ENCODE measurements around the gene BCAM.

Gene BCAM

DNA sequence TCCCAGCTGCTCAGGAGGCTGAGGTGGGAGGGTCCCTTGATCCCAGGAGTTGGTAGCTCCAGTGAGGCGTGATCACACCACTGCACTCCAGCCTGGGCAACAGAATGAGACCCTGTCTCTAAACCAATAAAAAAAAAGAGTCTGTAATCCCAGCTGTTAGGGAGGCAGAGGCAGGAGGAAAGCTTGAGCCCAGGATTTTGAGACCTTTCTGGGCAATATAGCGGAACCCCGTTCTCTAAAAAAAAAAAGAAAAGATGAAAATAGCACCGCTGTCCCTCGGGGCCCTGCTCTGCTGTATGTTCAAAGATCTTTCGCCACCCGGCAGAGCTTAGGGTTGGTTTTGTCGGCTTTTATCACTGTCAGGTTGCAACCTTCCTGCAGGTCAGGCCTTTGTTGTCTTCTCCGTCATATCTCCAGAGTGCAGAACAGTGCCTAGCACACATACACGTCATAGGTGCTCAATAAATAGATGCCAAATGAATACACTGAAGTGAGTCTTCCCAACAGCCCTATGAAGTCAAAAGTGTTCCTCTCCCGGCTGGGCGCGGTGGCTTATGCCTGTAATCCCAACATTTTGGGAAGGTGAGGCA lies 13.4 kb upstream of the BCAM start:
- Histone ChIP-seq H3K9me3 (replicated peaks; ENCODE audit: low read length) (no peaks in the 10 kb centered on the region), H3K27me3 (ENCODE audit: control insufficient read depth, insufficient read depth, low read length) (no peaks in the 10 kb centered on the region), H3K4me2 (ENCODE audit: low read length) (no peak overlapping the region), H3K4me3 (ENCODE audit: low read length) (no peak overlapping the region), H3K4me1 (ENCODE audit: control insufficient read depth, insufficient read depth, low read length) (no peaks in the 10 kb centered on the region), H3K36me3 (ENCODE audit: insufficient read depth, low read length) (no peaks in the 10 kb centered on the region), H3K9ac (ENCODE audit: low read depth, low read length) (no peak overlapping the region)

DNA sequence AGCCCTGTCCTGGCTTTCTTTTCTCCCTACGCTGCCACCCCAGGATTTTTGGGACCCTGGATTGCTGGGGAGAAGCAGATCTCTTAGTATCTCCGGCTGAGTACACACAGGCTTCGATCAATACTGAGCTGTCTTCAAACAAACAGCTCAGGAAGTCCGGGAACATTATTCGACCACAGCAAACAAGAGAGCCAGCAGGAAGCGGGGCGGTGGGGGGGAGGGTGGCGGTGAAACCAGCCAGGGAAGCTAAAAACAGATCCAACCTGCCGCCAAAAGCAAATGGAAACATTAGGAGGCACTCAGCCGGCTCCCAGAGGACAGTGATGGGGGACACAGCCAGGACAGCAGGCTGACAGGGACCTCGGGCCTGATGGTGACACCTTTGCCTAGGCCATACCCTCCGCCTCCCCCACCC lies 12.2 kb upstream of the BCAM start:
- no peaks in the 10 kb centered on the region for H3K27me3 ChIP-seq (ENCODE audit: control insufficient read depth, insufficient read depth, low read length)
- H3K4me1 ChIP-seq (ENCODE audit: control insufficient read depth, insufficient read depth, low read length), result no peaks in the 10 kb centered on the region
- H3K4me3 ChIP-seq (ENCODE audit: low read length), result no peak overlapping the region
- no peaks in the 10 kb centered on the region for H3K36me3 ChIP-seq (ENCODE audit: insufficient read depth, low read length)
- no peak overlapping the region for H3K4me2 ChIP-seq (ENCODE audit: low read length)
- H3K9ac ChIP-seq (ENCODE audit: low read depth, low read length), result no peak overlapping the region
- no peaks in the 10 kb centered on the region for H3K9me3 ChIP-seq (replicated peaks; ENCODE audit: low read length)

DNA sequence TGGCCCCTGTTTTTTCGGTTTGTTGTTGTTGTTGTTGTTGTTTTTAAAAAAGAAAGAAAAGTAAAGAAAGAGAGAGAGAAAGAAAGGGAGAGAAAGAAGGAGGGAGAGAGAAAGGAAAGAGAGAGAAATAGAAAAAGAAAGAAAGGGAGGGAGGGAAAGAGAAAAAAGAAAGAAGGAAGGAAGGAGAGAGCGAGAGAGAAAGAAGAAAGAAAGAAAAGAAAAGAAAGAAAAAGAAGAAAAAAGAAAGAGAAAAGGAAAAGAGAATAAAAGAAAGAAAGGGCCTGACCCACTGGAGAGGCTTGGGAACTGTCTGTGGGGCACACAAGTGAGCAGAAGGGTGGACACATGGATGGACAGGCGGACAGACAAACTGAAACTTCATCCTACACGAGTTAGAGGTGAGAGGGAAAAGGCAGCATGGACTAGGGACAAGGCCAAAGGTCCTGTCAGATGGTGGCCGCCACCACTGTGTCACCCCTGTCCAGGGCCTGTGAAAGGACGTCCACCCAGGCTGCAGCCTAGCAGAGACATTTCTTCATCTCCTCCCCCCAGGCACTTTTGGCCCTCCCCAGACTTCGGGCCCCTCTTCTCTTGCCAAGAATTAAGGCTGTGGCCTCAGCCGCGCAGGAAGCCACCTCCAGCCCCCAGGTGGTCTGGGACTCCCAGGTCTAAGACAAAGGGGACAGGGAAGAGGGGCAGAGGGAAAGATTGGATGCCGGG lies 9.1 kb upstream of the BCAM start:
- H3K9ac ChIP-seq (ENCODE audit: low read depth, low read length), result no peak overlapping the region
- no peak overlapping the region for H3K4me2 ChIP-seq (ENCODE audit: low read length)
- H3K36me3 ChIP-seq (ENCODE audit: insufficient read depth, low read length), result no peaks in the 10 kb centered on the region
- no peaks in the 10 kb centered on the region for H3K9me3 ChIP-seq (replicated peaks; ENCODE audit: low read length)
- no peaks in the 10 kb centered on the region for H3K4me1 ChIP-seq (ENCODE audit: control insufficient read depth, insufficient read depth, low read length)
- no peak overlapping the region for H3K4me3 ChIP-seq (ENCODE audit: low read length)
- no peaks in the 10 kb centered on the region for H3K27me3 ChIP-seq (ENCODE audit: control insufficient read depth, insufficient read depth, low read length)

DNA sequence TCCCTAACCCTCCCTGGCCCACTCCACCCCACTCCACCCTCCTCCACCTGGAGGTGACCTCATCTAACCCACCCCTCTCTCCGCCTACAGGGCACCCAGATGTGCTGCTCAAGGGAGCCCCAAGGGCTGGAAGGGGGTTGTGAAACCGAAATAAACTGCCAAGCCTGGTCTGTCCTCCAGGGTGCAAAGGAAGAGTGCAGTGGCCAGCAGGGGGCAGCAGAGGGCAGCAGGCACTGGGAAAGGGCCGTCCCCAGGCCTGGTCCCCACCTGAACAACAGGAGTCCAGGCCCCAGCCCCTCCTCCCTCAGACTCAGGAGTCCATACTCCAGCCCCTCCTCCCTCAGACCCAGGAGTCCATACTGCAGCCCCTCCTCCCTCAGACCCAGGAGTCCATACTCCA lies 8.4 kb upstream of the BCAM start:
- H3K27me3 ChIP-seq (ENCODE audit: control insufficient read depth, insufficient read depth, low read length), result no peaks in the 10 kb centered on the region
- H3K9me3 ChIP-seq (replicated peaks; ENCODE audit: low read length), result no peaks in the 10 kb centered on the region
- no peak overlapping the region for H3K9ac ChIP-seq (ENCODE audit: low read depth, low read length)
- no peaks in the 10 kb centered on the region for H3K36me3 ChIP-seq (ENCODE audit: insufficient read depth, low read length)
- H3K4me2 ChIP-seq (ENCODE audit: low read length), result no peak overlapping the region
- H3K4me3 ChIP-seq (ENCODE audit: low read length), result no peak overlapping the region
- no peaks in the 10 kb centered on the region for H3K4me1 ChIP-seq (ENCODE audit: control insufficient read depth, insufficient read depth, low read length)

DNA sequence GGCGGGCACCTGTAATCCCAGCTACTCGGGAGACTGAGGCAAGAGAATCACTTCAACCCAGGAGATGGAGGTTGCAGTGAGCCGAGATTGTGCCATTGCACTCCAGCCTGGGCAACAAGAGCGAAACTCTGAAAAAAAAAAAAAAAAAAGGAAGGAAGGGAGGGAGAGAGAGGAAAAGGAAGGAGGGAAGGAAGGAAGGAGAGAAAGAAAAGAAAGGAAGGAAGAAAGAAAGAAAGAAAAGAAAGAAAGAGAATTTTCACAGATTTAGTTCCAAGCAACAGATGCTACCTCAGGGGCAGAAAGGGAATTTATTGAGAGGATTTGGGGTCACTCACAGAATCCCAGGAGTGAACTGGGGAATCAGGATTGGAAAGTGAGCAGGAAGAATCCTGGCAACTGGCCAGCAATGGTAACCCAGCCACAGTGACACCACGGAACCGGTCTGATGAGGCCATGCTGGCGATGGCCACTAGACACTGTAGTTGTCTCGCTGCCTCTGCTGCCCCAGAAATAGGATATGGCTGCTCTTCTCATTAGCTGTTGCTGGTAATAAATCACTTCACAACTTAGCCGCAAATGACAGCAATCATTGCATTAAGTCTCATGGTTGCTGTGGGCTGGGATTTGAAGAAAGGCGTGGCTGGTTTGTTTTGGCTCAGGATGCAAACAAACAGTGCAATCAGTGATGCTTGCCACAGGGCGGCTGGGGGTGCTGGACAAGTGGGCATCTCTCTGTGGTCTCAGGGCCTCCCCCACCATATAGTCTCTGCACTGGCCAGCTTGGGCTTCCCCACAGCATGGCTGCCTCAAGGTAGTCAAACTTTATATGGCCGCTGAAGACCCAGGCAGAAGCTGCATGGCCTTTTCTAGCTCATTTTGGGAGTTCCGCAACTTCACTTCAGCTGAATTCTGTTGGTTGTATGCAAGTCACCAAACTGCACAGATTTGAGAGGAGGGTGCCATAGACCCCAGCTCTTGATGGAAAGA lies 5.2 kb upstream of the BCAM start:
- no peaks in the 10 kb centered on the region for H3K36me3 ChIP-seq (ENCODE audit: insufficient read depth, low read length)
- no peak overlapping the region for H3K4me3 ChIP-seq (ENCODE audit: low read length)

DNA sequence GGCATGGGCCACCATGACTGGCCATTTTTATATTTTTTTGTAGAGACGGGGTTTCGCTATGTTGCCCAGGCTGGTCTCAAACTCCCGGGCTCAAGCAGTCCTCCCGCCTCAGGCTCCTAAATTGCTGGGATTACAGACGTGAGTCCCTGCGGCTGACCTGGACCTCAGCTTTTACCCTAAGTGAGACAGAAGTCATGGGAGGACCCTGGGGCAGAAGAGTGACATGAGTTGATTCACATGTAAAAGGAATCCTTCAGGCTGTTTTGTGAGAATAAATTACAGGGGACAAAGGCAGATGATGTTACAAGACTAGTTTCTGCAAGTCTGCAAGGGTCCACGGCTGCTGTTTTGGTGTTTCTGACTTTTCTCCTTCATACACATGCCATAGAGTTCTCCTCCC lies 2.6 kb upstream of the BCAM start:
- Histone ChIP-seq H3K9ac (ENCODE audit: low read depth, low read length) (no peak overlapping the region), H3K4me3 (ENCODE audit: low read length) (no peak overlapping the region), H3K9me3 (replicated peaks; ENCODE audit: low read length) (no peaks in the 10 kb centered on the region), H3K27me3 (ENCODE audit: control insufficient read depth, insufficient read depth, low read length) (no peaks in the 10 kb centered on the region), H3K4me1 (ENCODE audit: control insufficient read depth, insufficient read depth, low read length) (peaks cover 18% of the 10 kb centered on the region), H3K4me2 (ENCODE audit: low read length) (no peak overlapping the region), H3K36me3 (ENCODE audit: insufficient read depth, low read length) (no peaks in the 10 kb centered on the region)

More for the DNA sequence above, 5.2 kb upstream of the BCAM start:
- H3K27me3 ChIP-seq (ENCODE audit: control insufficient read depth, insufficient read depth, low read length), result no peaks in the 10 kb centered on the region
- no peak overlapping the region for H3K9ac ChIP-seq (ENCODE audit: low read depth, low read length)
- no peaks in the 10 kb centered on the region for H3K9me3 ChIP-seq (replicated peaks; ENCODE audit: low read length)
- no peak overlapping the region for H3K4me2 ChIP-seq (ENCODE audit: low read length)
- peaks cover 11% of the 10 kb centered on the region for H3K4me1 ChIP-seq (ENCODE audit: control insufficient read depth, insufficient read depth, low read length)

DNA sequence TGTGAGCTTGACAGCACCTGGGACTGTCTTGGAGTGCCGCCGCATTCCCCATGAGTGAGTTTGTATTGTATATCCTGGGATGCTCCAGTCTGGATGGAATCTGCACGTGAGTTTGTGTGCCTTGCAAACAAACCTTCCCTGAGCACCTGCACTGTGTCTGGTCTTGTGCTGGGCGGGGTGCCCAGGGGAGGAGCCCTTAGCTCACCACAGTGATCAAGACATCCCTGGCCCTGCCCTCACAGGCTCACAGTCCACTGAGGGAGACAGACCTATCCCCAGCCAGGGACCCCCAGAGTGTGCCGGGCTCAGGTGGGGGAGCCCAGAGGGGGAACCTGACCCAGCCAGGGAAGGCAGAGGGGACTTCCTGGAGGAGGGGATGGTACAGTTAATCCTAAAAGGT lies 1.7 kb upstream of the BCAM start:
- Histone ChIP-seq H3K9me3 (replicated peaks; ENCODE audit: low read length) (no peaks in the 10 kb centered on the region), H3K4me2 (ENCODE audit: low read length) (no peak overlapping the region), H3K4me3 (ENCODE audit: low read length) (no peak overlapping the region), H3K9ac (ENCODE audit: low read depth, low read length) (no peak overlapping the region), H3K27me3 (ENCODE audit: control insufficient read depth, insufficient read depth, low read length) (no peaks in the 10 kb centered on the region), H3K4me1 (ENCODE audit: control insufficient read depth, insufficient read depth, low read length) (peaks cover 18% of the 10 kb centered on the region), H3K36me3 (ENCODE audit: insufficient read depth, low read length) (no peaks in the 10 kb centered on the region)

DNA sequence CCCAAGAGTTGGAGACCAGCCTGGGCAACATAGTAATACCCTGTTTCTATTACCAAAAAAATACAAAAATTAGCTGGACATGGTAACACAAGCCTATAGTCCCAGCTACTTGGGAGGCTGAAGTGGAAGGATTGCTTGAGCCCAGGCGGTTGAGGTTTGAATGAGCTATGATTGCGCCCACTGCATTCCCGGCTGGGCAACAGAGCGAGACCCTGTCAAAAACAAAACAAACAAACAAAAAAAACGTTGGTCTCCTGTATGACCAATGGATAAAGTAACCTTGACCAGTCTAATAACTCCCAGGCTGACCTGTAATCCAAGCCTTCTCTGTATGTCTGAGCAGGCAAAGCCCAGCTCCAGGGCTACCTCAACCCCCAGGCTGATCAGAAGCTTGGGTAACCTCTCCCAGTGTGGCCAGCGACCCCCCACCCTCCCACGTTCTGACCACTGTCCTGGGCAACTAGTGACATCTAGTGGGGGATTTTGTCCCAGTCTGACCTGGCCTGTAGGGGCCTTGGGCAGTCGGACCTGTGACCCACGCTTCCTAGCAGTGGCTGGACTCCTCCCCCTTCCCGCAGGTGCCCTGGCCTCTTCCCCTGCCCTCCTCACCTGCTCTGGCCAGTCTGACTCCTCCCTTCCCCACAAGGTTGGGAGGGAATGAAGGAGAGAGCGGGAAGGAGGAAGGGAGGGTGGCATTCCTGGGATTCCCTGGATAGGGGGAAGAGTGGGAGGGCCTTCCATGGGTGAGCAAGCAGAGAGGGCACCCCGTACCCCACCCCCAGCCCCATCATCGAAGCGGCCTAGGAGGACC lies 1.0 kb upstream of the BCAM start:
- Histone ChIP-seq H3K4me3 (ENCODE audit: low read length) (no peak overlapping the region), H3K4me2 (ENCODE audit: low read length) (peak overlapping the region; percentile 98), H3K36me3 (ENCODE audit: insufficient read depth, low read length) (no peaks in the 10 kb centered on the region), H3K9ac (ENCODE audit: low read depth, low read length) (no peak overlapping the region), H3K27me3 (ENCODE audit: control insufficient read depth, insufficient read depth, low read length) (no peaks in the 10 kb centered on the region), H3K9me3 (replicated peaks; ENCODE audit: low read length) (no peaks in the 10 kb centered on the region), H3K4me1 (ENCODE audit: control insufficient read depth, insufficient read depth, low read length) (peaks cover 18% of the 10 kb centered on the region)

DNA sequence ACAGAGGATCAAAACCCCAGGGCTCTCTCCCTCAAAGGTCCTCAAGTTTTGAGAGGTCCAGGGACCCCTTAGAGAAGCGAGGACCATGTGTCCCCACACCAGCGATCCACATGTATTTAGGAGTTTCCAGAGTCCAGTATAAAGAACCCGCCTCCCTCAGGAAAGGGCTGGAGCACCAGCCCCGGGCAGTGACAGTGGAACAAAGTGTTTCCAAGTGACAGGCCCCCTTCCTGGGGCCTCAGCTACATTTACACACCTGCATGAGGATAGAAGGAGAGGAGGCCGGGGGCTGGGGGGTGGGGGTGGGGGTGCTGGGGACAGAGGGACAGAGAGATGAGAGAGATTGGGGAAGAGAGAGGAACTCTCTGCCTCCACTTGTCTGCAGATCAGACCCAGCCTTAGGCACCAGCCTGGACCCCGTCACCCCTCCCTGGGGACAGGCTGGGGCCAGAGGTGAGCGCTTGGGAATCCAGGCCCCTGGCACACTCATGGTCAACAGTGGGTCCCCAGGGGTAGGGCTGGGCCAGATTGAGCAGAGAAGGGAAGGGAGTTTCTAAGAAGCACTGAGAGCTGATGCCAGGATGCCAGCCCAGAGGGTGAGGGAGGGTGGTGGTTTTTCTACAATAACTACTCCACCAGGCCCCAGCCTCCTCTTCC lies 802 bp downstream of the BCAM start:
- no peaks in the 10 kb centered on the region for H3K9me3 ChIP-seq (replicated peaks; ENCODE audit: low read length)
- H3K9ac ChIP-seq (ENCODE audit: low read depth, low read length), result peak overlapping the region; percentile 80

DNA sequence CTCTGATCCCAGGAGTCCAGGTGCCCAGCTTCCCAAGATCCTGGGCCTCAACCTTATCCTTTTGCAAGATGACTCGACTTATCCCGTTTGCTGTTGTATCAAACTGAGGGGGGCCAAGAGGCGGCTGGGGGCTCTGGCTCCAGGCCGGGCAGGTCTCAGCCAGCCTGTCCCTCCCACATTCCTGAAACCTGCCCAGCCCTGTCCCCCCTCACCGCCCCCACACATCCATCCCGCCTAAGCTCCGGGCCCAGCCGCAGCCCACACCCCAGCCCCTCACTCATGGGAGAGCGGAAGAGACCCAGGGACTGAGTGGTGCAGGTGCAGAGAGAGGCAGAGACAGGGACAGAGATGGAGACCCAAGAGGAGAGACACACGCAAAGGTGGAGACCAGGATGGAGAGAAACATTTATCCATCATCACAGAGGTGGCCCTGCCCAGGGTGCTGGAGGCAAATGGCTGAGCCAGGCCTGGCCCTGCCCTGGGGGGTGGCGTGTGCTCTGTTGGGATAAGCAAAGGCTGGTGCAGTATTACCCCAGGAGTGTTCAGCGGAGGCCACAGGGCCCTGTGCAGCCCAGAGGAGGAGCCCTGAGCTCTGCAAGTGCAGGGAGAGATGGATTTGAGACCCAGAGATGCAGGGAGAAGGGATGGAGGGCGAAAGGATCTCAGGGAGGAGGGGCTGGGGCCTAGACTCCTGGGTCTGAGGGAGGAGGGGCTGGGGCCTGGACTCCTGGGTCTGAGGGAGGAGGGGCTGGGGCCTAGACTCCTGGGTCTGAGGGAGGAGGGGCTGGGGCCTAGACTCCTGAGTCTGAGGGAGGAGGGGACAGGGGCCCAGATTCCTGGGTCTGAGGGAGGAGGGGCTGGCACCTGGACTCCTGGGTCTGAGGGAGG lies 1.6 kb downstream of the BCAM start:
- H3K27me3 ChIP-seq (ENCODE audit: control insufficient read depth, insufficient read depth, low read length), result no peaks in the 10 kb centered on the region
- H3K36me3 ChIP-seq (ENCODE audit: insufficient read depth, low read length), result no peaks in the 10 kb centered on the region
- no peak overlapping the region for H3K9ac ChIP-seq (ENCODE audit: low read depth, low read length)

More for the DNA sequence above, 802 bp downstream of the BCAM start:
- H3K27me3 ChIP-seq (ENCODE audit: control insufficient read depth, insufficient read depth, low read length), result no peaks in the 10 kb centered on the region
- no peaks in the 10 kb centered on the region for H3K36me3 ChIP-seq (ENCODE audit: insufficient read depth, low read length)
- peak overlapping the region; percentile 98 for H3K4me2 ChIP-seq (ENCODE audit: low read length)
- peaks cover 18% of the 10 kb centered on the region for H3K4me1 ChIP-seq (ENCODE audit: control insufficient read depth, insufficient read depth, low read length)
- peak overlapping the region; percentile 77 for H3K4me3 ChIP-seq (ENCODE audit: low read length)

More for the DNA sequence above, 1.6 kb downstream of the BCAM start:
- Histone ChIP-seq H3K4me2 (ENCODE audit: low read length) (no peak overlapping the region), H3K4me1 (ENCODE audit: control insufficient read depth, insufficient read depth, low read length) (peaks cover 18% of the 10 kb centered on the region), H3K4me3 (ENCODE audit: low read length) (no peak overlapping the region), H3K9me3 (replicated peaks; ENCODE audit: low read length) (no peaks in the 10 kb centered on the region)

Data from skeletal muscle satellite cell (primary cell).